K562 (cell line): ENCODE measurements around the gene SVBP. TPM values are rescaled to one million over a fixed set of nuclear protein-coding genes. Genes with fewer than 3 reads are reported as not detected.
A peak's percentile ranks its signal among the peaks of the same experiment; 100 is the strongest.

Experiments
- AFF1 ChIP-seq, 2 experiments: fragments of 450-650 bp; IDR thresholded peaks; 2 replicates each; pipeline ENCODE4 v1.6.1; 2018; ENCODE audit warnings: mild to moderate bottlenecking in 2 of 2, low read depth in 1 of 2; ENCODE audit not compliant: partially characterized antibody in 2 of 2
- ATF3 ChIP-seq, 2 experiments: fragments of 450-650 bp in 1 of 2; sonication (generic) in 1 of 2; formaldehyde crosslinking in 1 of 2; IDR thresholded peaks in 1 of 2; conservative IDR thresholded peaks in 1 of 2; 2 replicates each; pipeline versions ENCODE4 v1.6.1 to v1.8.1; 2016 to 2023; ENCODE audit warnings: mild to moderate bottlenecking in 2 of 2, moderate library complexity in 2 of 2, inconsistent platforms in 1 of 2, missing genetic modification reagents in 1 of 2
- BRD9 ChIP-seq: fragments of 450-650 bp; IDR thresholded peaks from 2 replicates; pipeline ENCODE4 v1.6.1; 2018; ENCODE audit warnings: low read depth; ENCODE audit not compliant: partially characterized antibody
- DEAF1 ChIP-seq: fragments of 450-650 bp; formaldehyde crosslinking; IDR thresholded peaks from 2 replicates; pipeline ENCODE4 v1.4.0; 2020; ENCODE audit warnings: mild to moderate bottlenecking, moderate library complexity
- EZH2 ChIP-seq: IDR thresholded peaks from 2 replicates; pipeline ENCODE4 v1.6.1; 2012; ENCODE audit warnings: low read depth, mild to moderate bottlenecking, inconsistent platforms, low read length, borderline replicate concordance
- KAT2B ChIP-seq: IDR thresholded peaks from one replicate; pipeline ENCODE4 v1.6.1; 2012; ENCODE audit warnings: low read depth, mild to moderate bottlenecking, control low read depth, inconsistent platforms, low read length, moderate library complexity
- KDM1A ChIP-seq, 2 experiments: fragments of 450-650 bp; IDR thresholded peaks; 2 replicates each; pipeline ENCODE4 v1.6.1; 2016; ENCODE audit warnings: mild to moderate bottlenecking in 2 of 2
- NFE2L1 ChIP-seq: fragments of 450-650 bp; IDR thresholded peaks from 2 replicates; pipeline ENCODE4 v1.6.1; 2016; ENCODE audit warnings: missing genetic modification characterization, low read depth, mild to moderate bottlenecking, missing compliant biosample characterization, moderate library complexity, borderline replicate concordance
- PURB ChIP-seq: sonication (generic); formaldehyde crosslinking; IDR thresholded peaks from 2 replicates; pipeline ENCODE4 v1.9.0; 2021; ENCODE audit warnings: low read depth, mild to moderate bottlenecking, missing genetic modification reagents
- SIX5 ChIP-seq, 2 experiments: IDR thresholded peaks; 2 replicates each; pipeline ENCODE4 v1.6.1; 2011; ENCODE audit warnings: low read length in 2 of 2, borderline replicate concordance in 1 of 2, low read depth in 1 of 2, mild to moderate bottlenecking in 1 of 2, moderate library complexity in 1 of 2; ENCODE audit not compliant: insufficient read depth in 1 of 2
- SMARCA5 ChIP-seq: fragments of 450-650 bp; IDR thresholded peaks from 2 replicates; pipeline ENCODE4 v1.6.1; 2016
- ZBTB26 ChIP-seq: fragments of 450-650 bp; formaldehyde crosslinking; IDR thresholded peaks from 2 replicates; pipeline ENCODE4 v1.4.0; 2022; ENCODE audit warnings: missing genetic modification characterization
- ZBTB43 ChIP-seq: sonication (generic); formaldehyde crosslinking; IDR thresholded peaks from 2 replicates; pipeline ENCODE4 v1.8.0; 2023; ENCODE audit warnings: mild to moderate bottlenecking, missing genetic modification reagents
- polyA plus RNA-seq, 8 experiments: library from polyadenylated mRNA; depleted of rRNA in 4 of 8; stranded (reverse) in 5 of 8; unstranded in 3 of 8; fragments of >200 nt; fragmentation: Nextera tagmentation in 2 of 8; fragmentation: Illumina TruSeq in 1 of 8; extraction: Ambion mirVana in 2 of 8; extraction: Trizol in 1 of 8; gene quantifications; 2 replicates each; pipeline versions ENCODE4 v1.2.1 to v1.2.3, GENCODE V29; 2011 to 2014; ENCODE audit warnings: inconsistent platforms in 1 of 8, missing spikeins in 1 of 8
- total RNA-seq, 7 experiments: library from RNA; depleted of rRNA in 6 of 7; stranded (reverse); fragments of >200 nt in 6 of 7; fragmentation: Illumina TruSeq in 2 of 7; extraction: Trizol in 2 of 7; gene quantifications; 2 replicates each; pipeline versions ENCODE4 v1.2.1 to v1.2.3, GENCODE V29; 2011 to 2021; ENCODE audit warnings: low replicate concordance in 1 of 7

SVBP gene
- total and polyA plus RNA-seq, 9 of the 15 experiments (the other 6 are each of a cell fraction or from before 2014, with no cell fraction given), result 31.7 to 49.7 (median 40.0) TPM

GRCh38 chr1:42822800-42823392 lies 5.7 kb upstream of the SVBP start (continued):
- TF ChIP-seq NFE2L1 (peak; percentile 98), ZBTB43 (CRISPR knock-in tag) (no peak), ATF3 (IDR thresholded peaks at IDR 0.05) (peak; percentile 23; the same call in 1 of the 2 replicates), ATF3 (CRISPR knock-in tag; conservative IDR thresholded peaks at IDR 0.05) (no peak), SMARCA5 (peak; percentile 60; the same call in 1 of the 2 replicates), SIX5 (IDR thresholded peaks at IDR 0.05; ENCODE audit: borderline replicate concordance in 1 of 2, insufficient read depth in 1 of 2, low read depth in 1 of 2, low read length in 2 of 2) (no peak), KAT2B (no peak), BRD9 (peak; percentile 26), DEAF1 (CRISPR knock-in tag) (0 out of 2 replicates have a peak, but pooled peaks have one; percentile 8), PURB (CRISPR knock-in tag) (no peak), ZBTB26 (CRISPR knock-in tag) (no peak), EZH2 (no peak), KDM1A (IDR thresholded peaks at IDR 0.05) (peak in 1 of 2 experiments; percentile 62; a peak in 3 of 4 replicates), AFF1 (IDR thresholded peaks at IDR 0.05; ENCODE audit: low read depth in 1 of 2, partially characterized antibody in 2 of 2) (peak in 1 of 2 experiments; percentile 23)
